SK-N-MC (cell line): Measurements from ENCODE around the gene ANKS3.

Source experiments
- DNase-seq: peaks from one replicate; pipeline ENCODE4 v3.0.0-alpha.2; 2011; ENCODE audit warnings: low read depth, low spot score
- H3K27ac ChIP-seq: fragments of 200-600 bp; sonication (generic); 2 replicates; pipeline ENCODE4 v1.5.1; 2016; ENCODE audit warnings: mixed run types
- H3K36me3 ChIP-seq: fragments of 200-600 bp; sonication (generic); 2 replicates; pipeline ENCODE4 v1.6.1; 2017; ENCODE audit warnings: antibody characterized with exemption, low read length, mixed read lengths; ENCODE audit not compliant: insufficient read depth
- H3K4me3 ChIP-seq: fragments of 200-600 bp; sonication (generic); 2 replicates; pipeline ENCODE4 v1.5.1; 2016
- H3K9ac ChIP-seq: fragments of 200-600 bp; sonication (generic); 2 replicates; pipeline ENCODE4 v1.8.0; 2017; ENCODE audit warnings: mixed run types, mixed read lengths; ENCODE audit not compliant: insufficient read length
- H3K9me3 ChIP-seq: fragments of 200-600 bp; sonication (generic); 2 replicates; pipeline ENCODE4 v1.6.1; 2017; ENCODE audit warnings: low read depth, mild to moderate bottlenecking, antibody characterized with exemption, low read length, moderate library complexity, mixed read lengths
- EZH2 ChIP-seq: fragments of 200-600 bp; sonication (generic); IDR thresholded peaks from one replicate; pipeline ENCODE4 v1.6.1; 2017; ENCODE audit warnings: antibody characterized with exemption
- FOXP2 ChIP-seq: optimal IDR thresholded peaks from 2 replicates; pipeline ENCODE3; 2011; ENCODE audit warnings: mild to moderate bottlenecking, moderate library complexity; ENCODE audit not compliant: insufficient read depth; ENCODE audit errors: extremely low read length, control extremely low read depth
- POLR2AphosphoS5 ChIP-seq: IDR thresholded peaks from 2 replicates; pipeline ENCODE4 v1.6.1; 2012; ENCODE audit warnings: mild to moderate bottlenecking, low read depth, low read length, borderline replicate concordance

Gene ANKS3

GRCh38 chr16:4704491-4704890 lies 29.6 kb downstream of the ANKS3 start:
- TF ChIP-seq POLR2AphosphoS5 (no peak), FOXP2 (no peak), EZH2 (no peak)
- no peak overlapping the region for H3K9ac ChIP-seq

GRCh38 chr16:4703906-4704305 lies 30.2 kb downstream of the ANKS3 start:
- H3K9ac ChIP-seq = no peak overlapping the region
- no peak for TF ChIP-seq POLR2AphosphoS5
- no peak for TF ChIP-seq FOXP2
- no peak for TF ChIP-seq EZH2
- H3K9me3 ChIP-seq = no peaks in the 10 kb centered on the region
- peaks cover 14% of the 10 kb centered on the region; the same call in 1 of the 2 replicates for H3K36me3 ChIP-seq
- H3K4me3 ChIP-seq = no peak overlapping the region
- no peak overlapping the region for H3K27ac ChIP-seq
- no peak for DNase-seq

More at GRCh38 chr16:4704491-4704890, 29.6 kb downstream of the ANKS3 start:
- no peaks in the 10 kb centered on the region for H3K9me3 ChIP-seq
- no peak overlapping the region for H3K4me3 ChIP-seq
- H3K27ac ChIP-seq = no peak overlapping the region
- peaks cover 9% of the 10 kb centered on the region; the same call in 1 of the 2 replicates for H3K36me3 ChIP-seq
- DNase-seq = no peak

DNA sequence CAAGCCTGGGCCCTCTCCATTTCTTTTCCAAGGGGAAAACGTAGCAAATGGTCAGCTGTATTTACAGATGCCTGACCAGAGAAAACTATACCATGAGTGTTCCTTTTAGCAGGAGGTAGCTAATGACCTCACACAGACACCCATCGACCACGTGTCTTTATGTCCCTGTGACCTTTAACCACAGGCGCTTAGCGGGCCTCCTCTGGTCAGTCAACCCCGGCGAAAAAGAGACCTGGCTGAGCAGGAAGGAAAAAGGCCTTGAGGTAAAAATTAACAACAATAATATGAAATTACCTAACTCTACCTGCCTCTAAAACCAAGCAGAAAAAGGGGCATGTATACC lies 31.6 kb downstream of the ANKS3 start:
- Histone ChIP-seq H3K9me3 (no peaks in the 10 kb centered on the region), H3K9ac (no peak overlapping the region), H3K27ac (no peak overlapping the region), H3K4me3 (no peak overlapping the region), H3K36me3 (peaks cover 20% of the 10 kb centered on the region; the same call in 1 of the 2 replicates)
- no peak for DNase-seq
- TF ChIP-seq POLR2AphosphoS5 (no peak), EZH2 (no peak), FOXP2 (no peak)

DNA sequence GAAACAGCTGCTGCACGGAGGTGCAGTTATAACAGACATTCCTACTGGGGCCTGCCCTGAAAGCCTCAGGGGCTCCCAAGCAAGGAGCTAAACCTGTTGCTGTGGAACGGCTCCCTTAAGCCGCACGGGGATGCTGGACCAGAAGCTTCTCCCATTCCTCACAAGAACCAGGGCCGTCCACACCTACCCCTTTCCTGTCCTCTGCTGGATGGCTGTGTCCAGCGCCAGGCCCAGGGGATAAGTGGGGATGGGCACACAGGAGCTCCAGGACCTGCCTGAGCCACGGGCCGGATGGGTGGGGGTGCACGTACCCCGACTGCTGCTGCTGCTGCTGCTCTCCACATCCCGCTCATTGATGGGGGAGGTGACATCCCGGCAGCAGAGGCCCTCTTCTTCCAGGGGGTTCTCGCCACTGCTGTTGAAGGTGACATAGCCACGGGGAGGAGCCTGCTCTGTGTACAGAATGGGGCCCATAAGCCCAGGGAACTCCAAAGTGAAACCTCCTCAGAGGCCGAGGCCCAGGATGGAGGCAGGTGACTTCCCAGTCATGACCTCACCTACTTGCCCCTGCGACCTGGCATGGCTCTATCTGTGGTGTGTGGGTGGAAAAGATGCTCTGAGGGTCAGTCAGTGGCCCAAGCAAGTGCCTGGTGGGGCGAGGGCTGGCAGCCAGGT lies 32.1 kb downstream of the ANKS3 start:
- Histone ChIP-seq H3K9me3 (no peaks in the 10 kb centered on the region), H3K9ac (no peak overlapping the region), H3K36me3 (peaks cover 20% of the 10 kb centered on the region; the same call in 1 of the 2 replicates), H3K27ac (no peak overlapping the region), H3K4me3 (no peak overlapping the region)
- DNase-seq = no peak
- TF ChIP-seq EZH2 = no peak
- no peak for TF ChIP-seq FOXP2
- no peak for TF ChIP-seq POLR2AphosphoS5

GRCh38 chr16:4700997-4701743 lies 32.9 kb downstream of the ANKS3 start:
- H3K36me3 ChIP-seq = peaks cover 20% of the 10 kb centered on the region; the same call in 1 of the 2 replicates
- H3K27ac ChIP-seq = no peak overlapping the region
- TF ChIP-seq POLR2AphosphoS5 = no peak
- no peak overlapping the region for H3K9ac ChIP-seq
- H3K9me3 ChIP-seq = no peaks in the 10 kb centered on the region
- no peak overlapping the region for H3K4me3 ChIP-seq
- no peak for DNase-seq

DNA sequence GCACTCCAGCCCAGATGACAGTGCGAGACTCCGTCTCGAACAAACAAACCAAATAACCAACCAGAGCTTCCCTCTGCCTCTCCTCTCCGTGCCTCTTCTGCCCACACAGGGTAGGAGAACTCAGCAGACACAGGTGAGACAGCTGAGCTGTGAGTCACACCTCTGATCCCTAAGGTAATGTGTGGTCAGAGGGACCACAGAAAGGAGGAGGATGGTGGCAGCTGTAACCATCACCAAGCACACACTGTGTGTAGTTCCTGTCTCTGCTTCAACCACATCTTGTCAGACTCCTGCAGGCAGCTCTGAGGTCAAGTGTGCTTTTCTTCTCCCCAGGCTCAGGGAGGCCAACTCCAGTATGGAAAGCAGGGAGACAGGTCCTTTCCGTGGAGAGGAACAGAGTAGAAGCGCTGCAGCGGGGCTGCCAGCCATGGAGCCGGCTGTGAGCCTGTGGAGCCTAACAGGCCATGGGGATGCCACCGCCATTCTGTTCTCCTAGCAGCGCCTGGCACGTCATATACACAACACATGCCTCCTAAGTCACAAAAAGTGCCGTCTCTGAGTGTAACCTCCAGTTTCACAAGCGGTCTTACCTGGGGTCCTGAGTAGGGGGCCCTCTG lies 33.6 kb downstream of the ANKS3 start:
- no peak for DNase-seq
- no peak for TF ChIP-seq FOXP2
- TF ChIP-seq EZH2 = no peak
- no peak for TF ChIP-seq POLR2AphosphoS5
- Histone ChIP-seq H3K9me3 (no peaks in the 10 kb centered on the region), H3K36me3 (peaks cover 20% of the 10 kb centered on the region; the same call in 1 of the 2 replicates), H3K9ac (no peak overlapping the region), H3K27ac (no peak overlapping the region), H3K4me3 (no peak overlapping the region)

- TF ChIP-seq EZH2 (no peak), FOXP2 (no peak)
- Histone ChIP-seq H3K36me3 (peaks cover 22% of the 10 kb centered on the region; the same call in 1 of the 2 replicates), H3K9ac (no peak overlapping the region), H3K9me3 (no peaks in the 10 kb centered on the region), H3K27ac (no peak overlapping the region), H3K4me3 (no peak overlapping the region)
- DNase-seq = no peak
These were observed 35.0 kb downstream of the ANKS3 start for GRCh38 chr16:4699046-4699556.

DNA sequence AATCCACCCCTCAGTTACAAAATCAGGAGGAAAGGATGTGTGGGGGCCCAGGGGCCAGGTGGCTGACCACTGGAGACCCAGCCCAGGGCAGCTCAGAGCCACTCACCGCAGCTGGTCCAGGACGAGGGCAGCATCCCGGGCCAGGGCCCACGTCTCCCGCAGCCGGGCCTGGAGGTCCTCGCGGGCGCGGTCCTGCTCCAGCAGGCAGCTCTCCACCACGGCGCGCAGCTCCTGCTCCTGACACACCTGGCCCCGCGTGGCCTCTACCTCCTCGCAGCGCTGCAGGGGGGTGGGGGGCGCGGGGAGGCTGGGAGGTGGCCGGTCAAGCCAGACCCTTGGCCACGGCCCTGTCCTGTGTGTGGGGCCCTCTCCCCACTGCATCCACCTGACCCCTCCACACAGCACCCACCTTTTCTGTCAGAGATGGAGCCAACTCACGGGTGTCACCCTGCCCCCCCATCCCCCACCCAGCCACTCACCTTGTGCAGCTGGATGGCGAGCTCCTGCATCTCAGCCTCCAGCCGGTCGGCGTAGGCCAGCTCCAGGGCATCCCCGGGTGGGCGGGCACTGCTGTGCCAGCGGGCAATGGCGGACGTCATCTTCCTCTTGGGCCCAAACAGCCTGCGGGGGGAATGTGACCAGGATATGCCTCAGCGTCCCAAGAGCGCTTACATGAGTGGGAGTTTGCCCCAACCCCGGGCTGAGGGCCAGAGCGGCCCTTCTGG lies 35.6 kb downstream of the ANKS3 start:
- Histone ChIP-seq H3K9ac (no peak overlapping the region), H3K9me3 (no peaks in the 10 kb centered on the region), H3K4me3 (no peak overlapping the region), H3K36me3 (peaks cover 22% of the 10 kb centered on the region; the same call in 1 of the 2 replicates), H3K27ac (no peak overlapping the region)
- TF ChIP-seq FOXP2 = no peak
- TF ChIP-seq POLR2AphosphoS5 = no peak
- TF ChIP-seq EZH2 = no peak
- DNase-seq = no peak
